Gastroesophageal sphincter (tissue), 3 donors: ENCODE measurements around the gene PCIF1.

ENCODE experiments used
- CTCF ChIP-seq, 4 experiments: fragments of 200-600 bp in 2 of 4; fragments of 450-650 bp in 2 of 4; sonication (generic) in 1 of 4; IDR thresholded peaks; one replicate each; pipeline ENCODE4 v1.5.1; 2017 to 2019; ENCODE audit warnings: antibody characterized with exemption in 4 of 4, mild to moderate bottlenecking in 2 of 4, moderate library complexity in 2 of 4
- EP300 ChIP-seq: sonication (generic); formaldehyde crosslinking; IDR thresholded peaks from one replicate; pipeline ENCODE4 v1.6.1; 2017; ENCODE audit warnings: antibody characterized with exemption, mild to moderate bottlenecking
- POLR2A ChIP-seq, 2 donors: fragments of 450-650 bp; IDR thresholded peaks; one replicate each; pipeline ENCODE4 v1.6.1; 2017; ENCODE audit warnings: antibody characterized with exemption in 2 of 2, mild to moderate bottlenecking in 2 of 2, moderate library complexity in 1 of 2
- POLR2AphosphoS5 ChIP-seq: sonication (generic); formaldehyde crosslinking; IDR thresholded peaks from one replicate; pipeline ENCODE4 v1.6.1; 2017; ENCODE audit warnings: antibody characterized with exemption

DNA sequence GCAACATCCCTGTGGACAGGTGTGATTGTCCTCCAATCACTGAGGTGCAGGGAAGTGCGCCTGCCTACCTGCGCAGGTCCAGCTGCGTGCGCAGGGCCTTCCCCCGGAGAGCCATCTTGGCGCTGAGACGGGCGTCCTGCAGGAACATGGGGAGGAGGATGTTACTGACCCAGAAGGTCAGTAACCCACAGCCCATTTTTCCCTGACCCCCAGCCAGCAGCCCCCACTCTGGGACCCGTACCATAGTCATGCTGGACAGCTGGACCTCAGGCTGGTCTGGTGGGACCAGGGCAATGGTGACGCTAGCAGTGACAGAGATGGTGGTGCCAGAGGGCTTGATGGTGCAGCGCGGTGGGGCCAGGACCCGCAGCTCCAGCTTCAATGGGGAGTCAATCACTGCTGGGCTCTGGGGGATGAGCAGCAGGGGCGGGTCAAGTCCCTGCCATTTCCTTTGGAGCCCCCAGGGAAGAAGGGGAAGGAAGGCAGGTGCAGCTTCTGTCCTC lies 32.2 kb upstream of the PCIF1 start:
- peak in 1 of 2 donors; percentile 3 for TF ChIP-seq POLR2A (IDR thresholded peaks at IDR 0.05)
- no peak for TF ChIP-seq CTCF (IDR thresholded peaks at IDR 0.05)
- TF ChIP-seq POLR2AphosphoS5: no peak
- no peak for TF ChIP-seq EP300
